ENCODE results near the gene ASB7. TPM values are rescaled to one million over a fixed set of nuclear protein-coding genes. Genes with fewer than 3 reads are reported as not detected.
A peak's percentile ranks its signal among the peaks of the same experiment; 100 is the strongest.

Gene ASB7
- total RNA-seq, 1 experiment from 2014 or later = 17.9 TPM

DNA sequence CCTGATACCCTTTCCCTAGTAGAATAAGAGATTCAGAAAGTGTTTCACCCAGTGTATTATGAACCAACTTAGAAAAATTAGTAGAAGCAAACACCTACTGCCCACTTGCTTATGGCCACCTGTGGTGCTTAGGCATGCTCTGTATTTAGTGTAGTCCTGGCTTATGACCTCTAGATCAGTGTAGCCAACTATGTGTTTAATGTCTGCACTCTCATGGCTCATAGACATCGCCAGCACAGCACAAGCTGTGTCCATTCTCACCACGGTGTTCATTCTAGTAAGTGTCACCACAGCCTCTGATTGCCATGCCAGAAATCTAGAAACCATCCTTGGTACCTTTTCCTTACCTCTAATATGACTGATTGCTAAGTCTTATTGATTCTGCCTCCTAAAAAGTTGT is 14.3 kb downstream of the ASB7 start:
- Histone ChIP-seq H3K79me2 (ENCODE audit: low read depth) (no peaks in the 10 kb centered on the region; the same call in 1 of the 2 replicates), H3K4me2 (no peak overlapping the region), H3K27me3 (ENCODE audit: insufficient read depth, low read depth) (no peaks in the 10 kb centered on the region), H3F3A (ENCODE audit: insufficient read depth, low read depth) (peaks cover 5% of the 10 kb centered on the region; the same call in 1 of the 2 replicates), H2AFZ (no peak overlapping the region), H3K9me3 (ENCODE audit: insufficient read depth, low read depth) (no peaks in the 10 kb centered on the region), H3K27ac (no peak overlapping the region), H3K4me1 (replicated peaks; ENCODE audit: insufficient read depth) (no peaks in the 10 kb centered on the region), H3K36me3 (ENCODE audit: low read depth) (peaks cover 41% of the 10 kb centered on the region), H3K4me3 (no peak overlapping the region), H4K20me1 (ENCODE audit: insufficient read depth) (no peaks in the 10 kb centered on the region), H3K9me2 (ENCODE audit: insufficient read depth) (no peaks in the 10 kb centered on the region)
- ChIA-PET CTCF (no interaction called here), POLR2A (ENCODE audit: unreplicated experiment) (no interaction called here)
- intact Hi-C loops (cut with micrococcal nuclease; ENCODE audit: unreplicated experiment) = no loop called here
- DNase-seq = no peak
- no TSS peak for BruUV-seq (replicated peaks)
- TF ChIP-seq EZH2 (IDR thresholded peaks at IDR 0.05; ENCODE audit: low read depth) = no peak
- TF ChIP-seq, protein P1, sequence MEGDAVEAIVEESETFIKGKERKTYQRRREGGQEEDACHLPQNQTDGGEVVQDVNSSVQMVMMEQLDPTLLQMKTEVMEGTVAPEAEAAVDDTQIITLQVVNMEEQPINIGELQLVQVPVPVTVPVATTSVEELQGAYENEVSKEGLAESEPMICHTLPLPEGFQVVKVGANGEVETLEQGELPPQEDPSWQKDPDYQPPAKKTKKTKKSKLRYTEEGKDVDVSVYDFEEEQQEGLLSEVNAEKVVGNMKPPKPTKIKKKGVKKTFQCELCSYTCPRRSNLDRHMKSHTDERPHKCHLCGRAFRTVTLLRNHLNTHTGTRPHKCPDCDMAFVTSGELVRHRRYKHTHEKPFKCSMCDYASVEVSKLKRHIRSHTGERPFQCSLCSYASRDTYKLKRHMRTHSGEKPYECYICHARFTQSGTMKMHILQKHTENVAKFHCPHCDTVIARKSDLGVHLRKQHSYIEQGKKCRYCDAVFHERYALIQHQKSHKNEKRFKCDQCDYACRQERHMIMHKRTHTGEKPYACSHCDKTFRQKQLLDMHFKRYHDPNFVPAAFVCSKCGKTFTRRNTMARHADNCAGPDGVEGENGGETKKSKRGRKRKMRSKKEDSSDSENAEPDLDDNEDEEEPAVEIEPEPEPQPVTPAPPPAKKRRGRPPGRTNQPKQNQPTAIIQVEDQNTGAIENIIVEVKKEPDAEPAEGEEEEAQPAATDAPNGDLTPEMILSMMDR (conservative IDR thresholded peaks at IDR 0.05) = no peak

DNA sequence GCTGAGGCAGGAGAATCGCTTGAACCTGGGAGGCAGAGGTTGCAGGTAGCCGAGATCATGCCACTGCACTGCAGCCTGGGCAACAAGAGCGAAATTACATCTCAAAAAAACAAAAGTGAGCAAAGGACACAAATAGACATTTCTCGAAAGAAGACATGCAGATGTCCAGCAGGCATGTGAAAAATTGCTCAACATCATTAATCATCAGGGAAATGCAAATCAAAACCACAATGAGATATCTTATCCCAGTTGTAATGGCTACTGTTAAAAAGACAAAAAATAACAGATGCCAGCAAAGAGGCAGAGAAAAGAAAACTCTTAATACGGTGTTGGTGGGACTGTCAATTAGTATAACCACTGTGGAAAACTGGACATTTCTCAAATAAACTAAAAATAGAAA is 20.9 kb downstream of the ASB7 start:
- CTCF ChIA-PET = interaction anchor here (1.2 kb wide), 1 partner anchor 403 kb away, joined by 5 read pairs; no protein-coding TSS in a partner anchor
- no TSS peak for BruUV-seq (replicated peaks)

DNA sequence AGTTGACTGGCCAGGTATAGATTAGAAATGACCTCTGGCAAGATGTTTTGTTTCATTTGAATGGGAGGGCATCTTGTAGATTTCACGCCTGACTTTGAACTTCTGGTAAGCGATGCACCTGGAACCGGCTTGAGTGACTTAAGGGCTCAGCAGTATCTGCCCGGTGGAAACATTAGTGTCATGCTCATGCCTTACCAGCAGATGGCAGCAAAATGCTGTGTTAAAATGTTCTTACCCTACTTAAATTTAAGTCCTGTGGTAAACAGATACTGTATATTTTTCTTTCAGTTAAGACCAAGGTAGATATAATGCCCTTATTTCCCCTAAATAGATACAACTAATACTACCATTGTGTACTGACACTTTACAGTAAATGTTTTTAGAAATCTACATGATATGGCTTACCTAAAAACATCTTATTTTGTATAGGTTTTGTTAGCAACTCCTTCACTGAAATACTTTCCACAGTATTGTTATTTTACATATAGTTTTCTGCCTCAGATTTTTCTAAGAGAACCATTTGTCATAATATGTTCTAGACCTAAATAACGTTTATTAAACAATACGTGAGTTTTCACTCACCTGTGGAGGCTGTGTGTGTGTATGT is 25.5 kb downstream of the ASB7 start:
- ChIA-PET POLR2A (ENCODE audit: unreplicated experiment) (interaction anchor here (0.7 kb wide), 1 partner anchor 240 kb away, joined by 9 read pairs; no protein-coding TSS in a partner anchor), CTCF (no interaction called here)
- Histone ChIP-seq H3K79me2 (ENCODE audit: low read depth) (peaks cover 37% of the 10 kb centered on the region), H3K4me1 (replicated peaks; ENCODE audit: insufficient read depth) (peaks cover 10% of the 10 kb centered on the region), H4K20me1 (ENCODE audit: insufficient read depth) (no peaks in the 10 kb centered on the region), H3K27me3 (ENCODE audit: insufficient read depth, low read depth) (no peaks in the 10 kb centered on the region), H2AFZ (no peak overlapping the region), H3F3A (ENCODE audit: insufficient read depth, low read depth) (peaks cover 21% of the 10 kb centered on the region; the same call in 1 of the 2 replicates), H3K9me3 (ENCODE audit: insufficient read depth, low read depth) (no peaks in the 10 kb centered on the region), H3K36me3 (ENCODE audit: low read depth) (peaks cover 17% of the 10 kb centered on the region; the same call in 1 of the 2 replicates), H3K4me3 (no peak overlapping the region), H3K4me2 (peak overlapping the region; percentile 13), H3K27ac (peak overlapping the region; percentile 55), H3K9me2 (ENCODE audit: insufficient read depth) (no peaks in the 10 kb centered on the region)
- intact Hi-C loops (cut with micrococcal nuclease; ENCODE audit: unreplicated experiment) = loop anchor here (1.0 to 5.0 kb wide), 6 partner anchors 79 to 629 kb away; partner anchors contain the start of gene LRRK1
- TF ChIP-seq EZH2 (IDR thresholded peaks at IDR 0.05; ENCODE audit: low read depth) = no peak
- TF ChIP-seq, protein P1 (conservative IDR thresholded peaks at IDR 0.05) = peak; percentile 89
- peak; percentile 59 to 78 for DNase-seq
- BruUV-seq (replicated peaks) = no TSS peak

More for the DNA sequence above, 20.9 kb downstream of the ASB7 start:
- POLR2A ChIA-PET (ENCODE audit: unreplicated experiment) = no interaction called here
- H3K27ac ChIP-seq = no peak overlapping the region
- DNase-seq = no peak
- no peak overlapping the region for H2AFZ ChIP-seq
- H3K27me3 ChIP-seq (ENCODE audit: insufficient read depth, low read depth) = no peaks in the 10 kb centered on the region
- H3F3A ChIP-seq (ENCODE audit: insufficient read depth, low read depth) = peaks cover 21% of the 10 kb centered on the region; the same call in 1 of the 2 replicates
- no peaks in the 10 kb centered on the region; the same call in 1 of the 2 replicates for H3K79me2 ChIP-seq (ENCODE audit: low read depth)
- H3K4me2 ChIP-seq = no peak overlapping the region
- H3K36me3 ChIP-seq (ENCODE audit: low read depth) = peaks cover 14% of the 10 kb centered on the region
- intact Hi-C loops (cut with micrococcal nuclease; ENCODE audit: unreplicated experiment) = no loop called here
- H3K4me1 ChIP-seq (replicated peaks; ENCODE audit: insufficient read depth) = peaks cover 4% of the 10 kb centered on the region
- TF ChIP-seq, protein P1 (conservative IDR thresholded peaks at IDR 0.05) = no peak
- TF ChIP-seq EZH2 (IDR thresholded peaks at IDR 0.05; ENCODE audit: low read depth) = no peak
- H3K9me3 ChIP-seq (ENCODE audit: insufficient read depth, low read depth) = no peaks in the 10 kb centered on the region
- H3K9me2 ChIP-seq (ENCODE audit: insufficient read depth) = no peaks in the 10 kb centered on the region
- no peaks in the 10 kb centered on the region for H4K20me1 ChIP-seq (ENCODE audit: insufficient read depth)
- no peak overlapping the region for H3K4me3 ChIP-seq

All from PC-9 (cell line).